ENCODE results near the gene PPP2R2D. TPM values are rescaled to one million over a fixed set of nuclear protein-coding genes. Genes with fewer than 3 reads are reported as not detected.

PPP2R2D gene
- total and polyA plus RNA-seq, 2 experiments from 2014 or later, result 25.9 to 32.1 TPM

- H3K4me2 ChIP-seq, result no peak overlapping the region
- no peak for DNase-seq (ENCODE audit: low spot score)
- 82% methylated on average over 14 of the region's 14 CpGs for WGBS (ENCODE audit: low lambda C conversion rate, missing lambda C conversion rate)
- no peaks in the 10 kb centered on the region for H3K9me2 ChIP-seq (replicated peaks; ENCODE audit: insufficient read depth)
- H3K27ac ChIP-seq, result no peak overlapping the region
- TF ChIP-seq EZH2phosphoT487 (IDR thresholded peaks at IDR 0.05; ENCODE audit: low read depth, severe bottlenecking, unreplicated experiment) (no peak), EZH2 (IDR thresholded peaks at IDR 0.05; ENCODE audit: borderline replicate concordance) (no peak), CTCF (IDR thresholded peaks at IDR 0.05; ENCODE audit: poor library complexity) (no peak)
- H3K27me3 ChIP-seq, result no peaks in the 10 kb centered on the region
- H3K4me3 ChIP-seq, result no peak overlapping the region
- H4K20me1 ChIP-seq (ENCODE audit: insufficient read depth, poor library complexity, severe bottlenecking), result no peaks in the 10 kb centered on the region
- no peaks in the 10 kb centered on the region for H3K36me3 ChIP-seq (replicated peaks; ENCODE audit: insufficient read depth, low read depth)
- no peaks in the 10 kb centered on the region for H3K9me3 ChIP-seq (ENCODE audit: low read depth)
- no peak overlapping the region for H2AFZ ChIP-seq
- H3K79me2 ChIP-seq, result no peaks in the 10 kb centered on the region
- H3K4me1 ChIP-seq (ENCODE audit: insufficient read depth), result no peaks in the 10 kb centered on the region
Observed at GRCh38 chr10:131865223-131865917, 35.4 kb upstream of the PPP2R2D start.

GRCh38 chr10:131866673-131867072 lies 34.1 kb upstream of the PPP2R2D start:
- Histone ChIP-seq H3K9me2 (replicated peaks; ENCODE audit: insufficient read depth) (no peaks in the 10 kb centered on the region), H3K36me3 (replicated peaks; ENCODE audit: insufficient read depth, low read depth) (no peaks in the 10 kb centered on the region), H4K20me1 (ENCODE audit: insufficient read depth, poor library complexity, severe bottlenecking) (no peaks in the 10 kb centered on the region), H3K27me3 (no peaks in the 10 kb centered on the region), H3K4me2 (no peak overlapping the region), H3K79me2 (no peaks in the 10 kb centered on the region), H3K9me3 (ENCODE audit: low read depth) (no peaks in the 10 kb centered on the region), H2AFZ (no peak overlapping the region), H3K4me1 (ENCODE audit: insufficient read depth) (no peaks in the 10 kb centered on the region), H3K4me3 (no peak overlapping the region), H3K27ac (no peak overlapping the region)
- no peak for DNase-seq (ENCODE audit: low spot score)
- WGBS (ENCODE audit: low lambda C conversion rate, missing lambda C conversion rate), result 74% methylated on average over 10 of the region's 10 CpGs
- TF ChIP-seq EZH2phosphoT487 (IDR thresholded peaks at IDR 0.05; ENCODE audit: low read depth, severe bottlenecking, unreplicated experiment) (no peak), EZH2 (IDR thresholded peaks at IDR 0.05; ENCODE audit: borderline replicate concordance) (no peak), CTCF (IDR thresholded peaks at IDR 0.05; ENCODE audit: poor library complexity) (no peak)

- no peaks in the 10 kb centered on the region for H3K36me3 ChIP-seq (replicated peaks; ENCODE audit: insufficient read depth, low read depth)
- H3K4me1 ChIP-seq (ENCODE audit: insufficient read depth), result no peaks in the 10 kb centered on the region
- no peaks in the 10 kb centered on the region for H3K9me2 ChIP-seq (replicated peaks; ENCODE audit: insufficient read depth)
- H3K9me3 ChIP-seq (ENCODE audit: low read depth), result no peaks in the 10 kb centered on the region
- no peaks in the 10 kb centered on the region for H3K79me2 ChIP-seq
- no peaks in the 10 kb centered on the region for H3K27me3 ChIP-seq
- no peak for TF ChIP-seq EZH2phosphoT487 (IDR thresholded peaks at IDR 0.05; ENCODE audit: low read depth, severe bottlenecking, unreplicated experiment)
- TF ChIP-seq CTCF (IDR thresholded peaks at IDR 0.05; ENCODE audit: poor library complexity), result no peak
- no peak for TF ChIP-seq EZH2 (IDR thresholded peaks at IDR 0.05; ENCODE audit: borderline replicate concordance)
- H3K27ac ChIP-seq, result no peak overlapping the region
- no peak for DNase-seq (ENCODE audit: low spot score)
- H3K4me2 ChIP-seq, result no peak overlapping the region
- 95% methylated on average over 10 of the region's 10 CpGs for WGBS (ENCODE audit: low lambda C conversion rate, missing lambda C conversion rate)
- no peak overlapping the region for H3K4me3 ChIP-seq
- H2AFZ ChIP-seq, result no peak overlapping the region
- no peaks in the 10 kb centered on the region for H4K20me1 ChIP-seq (ENCODE audit: insufficient read depth, poor library complexity, severe bottlenecking)
Observed at GRCh38 chr10:131868436-131868835, 32.4 kb upstream of the PPP2R2D start.

Measured in hepatocyte (in vitro differentiated cells).